ENCODE measurements around the gene RYR3.

The RYR3 gene

DNA sequence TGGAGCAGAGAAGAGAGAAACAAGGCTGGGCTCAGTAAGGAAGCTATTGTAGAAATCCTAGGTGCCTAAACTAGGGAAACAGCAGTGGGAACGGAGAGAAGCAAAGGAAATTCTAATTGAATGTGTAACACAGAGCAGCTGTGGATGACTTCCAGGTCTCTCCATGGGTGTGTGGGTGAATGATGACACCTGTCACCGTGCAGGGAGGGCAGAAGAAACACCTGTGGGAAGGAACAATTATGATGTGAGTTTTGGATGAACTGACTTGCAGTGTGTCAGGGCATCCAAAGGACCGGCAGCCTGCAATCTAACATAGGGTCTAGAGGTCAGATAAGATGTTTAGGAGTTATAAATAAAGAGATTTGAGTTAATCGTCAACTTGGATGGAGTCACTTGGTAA is 144.2 kb downstream of the RYR3 start:
- no peak for DNase-seq

DNA sequence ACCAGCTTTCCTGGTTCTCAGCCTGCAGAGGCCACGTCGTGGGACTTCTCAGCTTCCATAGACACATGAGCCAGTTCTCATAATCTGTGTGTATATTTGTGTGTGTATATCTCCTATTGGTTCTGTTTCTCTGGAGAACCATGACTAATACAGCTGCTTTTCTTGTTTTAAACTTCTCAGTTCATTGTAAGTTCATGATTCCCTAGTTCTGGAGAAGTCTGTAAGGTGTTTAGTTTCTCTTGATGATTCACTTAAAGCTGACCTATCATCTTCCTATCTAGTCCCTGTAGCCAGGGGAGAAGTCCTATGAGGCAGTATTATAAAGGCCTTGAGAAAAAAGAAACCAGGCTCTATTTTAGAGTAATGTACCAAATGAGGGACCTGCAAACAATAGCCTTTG is 147.7 kb downstream of the RYR3 start:
- DNase-seq, result no peak

DNA sequence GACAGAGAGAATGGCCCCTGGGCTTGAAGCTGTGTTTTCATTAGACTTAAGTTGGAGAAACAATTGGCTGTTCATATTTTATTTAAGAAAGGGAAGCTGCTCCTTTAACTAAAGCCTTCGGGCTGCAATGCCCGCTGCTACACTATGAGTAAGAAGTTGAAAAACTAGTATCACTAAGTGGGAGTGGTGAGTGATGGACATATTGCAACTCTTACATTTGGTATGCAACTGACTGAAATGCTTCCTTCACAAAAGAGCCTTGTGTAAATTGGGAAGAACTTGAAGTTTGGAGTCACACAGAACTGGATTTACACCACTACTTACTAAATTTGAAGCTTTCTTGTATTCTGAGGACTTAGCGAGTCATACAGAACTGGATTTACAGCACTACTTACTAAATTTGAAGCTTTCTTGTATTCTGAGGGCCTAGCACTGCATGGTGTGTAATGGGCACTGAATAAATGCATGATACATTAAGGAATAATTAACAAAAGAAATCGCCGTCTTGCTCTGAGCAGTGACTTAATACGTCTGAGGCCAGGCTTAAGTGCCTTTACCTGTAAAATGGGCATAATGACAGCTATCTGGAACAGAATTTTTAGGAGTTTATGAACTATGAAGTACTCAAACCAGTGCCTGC is 149.5 kb downstream of the RYR3 start:
- DNase-seq, result no peak

DNA sequence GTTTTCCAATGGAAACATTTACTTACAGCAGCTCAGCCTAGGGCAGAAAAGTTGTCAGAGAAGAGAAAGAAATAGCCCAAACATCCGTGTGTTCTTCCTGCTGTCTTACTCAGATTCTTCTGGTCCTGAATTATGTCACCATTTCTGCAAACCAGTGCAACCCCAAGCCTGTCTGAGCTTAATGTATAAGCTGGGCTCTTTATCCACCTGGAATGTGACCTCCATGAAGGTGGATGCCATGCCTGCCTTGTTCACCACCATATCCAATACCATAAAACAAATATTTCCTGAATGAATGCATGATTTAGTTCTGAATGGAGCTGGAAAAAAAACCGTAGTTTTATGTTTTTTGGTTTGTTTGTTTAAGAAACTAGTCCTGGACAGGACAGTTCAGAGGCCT is 150.9 kb downstream of the RYR3 start:
- no peak for DNase-seq

DNA sequence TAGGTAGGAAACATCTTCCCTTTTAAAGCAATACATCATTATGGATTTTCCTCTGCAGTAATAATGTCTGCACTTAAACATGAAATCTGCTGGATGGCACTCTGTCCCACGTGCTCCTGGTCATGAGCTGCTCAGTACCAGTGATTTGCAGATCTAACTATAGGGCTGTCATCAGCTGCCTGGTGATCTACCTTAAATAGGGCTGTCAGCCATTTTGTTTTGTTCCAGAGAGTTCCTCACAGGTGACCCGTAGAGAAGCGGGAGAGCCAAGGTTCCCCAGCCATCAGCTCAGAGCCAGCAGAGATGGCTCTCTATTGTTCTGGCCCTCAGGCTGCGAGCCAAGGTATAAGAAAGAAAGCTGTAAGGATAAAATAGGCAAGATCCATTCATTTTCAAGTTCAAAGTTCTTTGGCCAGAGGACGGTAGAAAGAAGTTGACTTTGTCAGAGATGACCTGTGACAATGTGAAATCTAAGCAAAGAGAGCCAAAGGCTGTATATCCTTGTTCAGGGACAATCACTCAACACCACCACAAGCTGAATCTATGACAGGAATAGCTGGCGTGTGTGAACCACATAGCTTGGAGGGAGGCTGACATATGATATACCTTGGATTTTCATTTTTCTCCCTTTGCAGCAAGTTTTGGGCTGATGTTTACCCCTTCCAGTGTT is 156.5 kb downstream of the RYR3 start:
- no peak for DNase-seq

DNA sequence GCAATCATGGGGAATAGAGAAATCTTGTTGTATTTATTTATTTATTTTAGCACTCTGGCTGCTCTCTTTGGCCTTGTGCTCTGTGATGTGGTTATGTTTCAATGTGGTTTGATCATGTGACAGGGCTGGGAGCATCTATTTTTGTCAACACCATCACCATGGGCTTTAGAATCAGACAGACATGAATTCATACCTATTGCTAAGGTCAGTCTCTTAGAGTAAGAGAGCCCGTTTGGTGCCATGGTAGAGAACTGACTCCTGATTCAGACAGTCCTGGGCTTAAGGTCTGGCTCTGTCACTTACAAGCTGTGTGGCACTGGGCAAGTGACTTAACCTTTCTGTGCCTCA is 157.0 kb downstream of the RYR3 start:
- DNase-seq, result no peak

DNA sequence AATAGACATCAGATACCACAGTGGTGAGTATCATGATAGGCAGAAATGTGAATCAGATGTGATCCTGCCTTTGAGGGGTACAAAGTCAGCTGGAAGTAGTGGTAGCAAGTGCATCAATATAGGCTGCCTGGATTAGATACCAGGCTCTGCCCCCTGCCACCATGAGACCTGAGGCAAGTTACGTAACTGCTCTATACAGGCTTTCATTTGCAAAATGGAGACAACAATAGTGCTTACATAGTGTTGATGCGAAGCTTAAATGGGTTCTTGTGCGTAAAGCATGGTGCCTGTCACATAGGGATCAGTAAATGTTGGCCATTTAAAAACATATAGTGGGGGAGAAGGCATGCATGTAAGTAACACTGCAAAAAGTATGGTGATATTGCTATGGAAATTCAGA is 158.0 kb downstream of the RYR3 start:
- no peak for DNase-seq

DNA sequence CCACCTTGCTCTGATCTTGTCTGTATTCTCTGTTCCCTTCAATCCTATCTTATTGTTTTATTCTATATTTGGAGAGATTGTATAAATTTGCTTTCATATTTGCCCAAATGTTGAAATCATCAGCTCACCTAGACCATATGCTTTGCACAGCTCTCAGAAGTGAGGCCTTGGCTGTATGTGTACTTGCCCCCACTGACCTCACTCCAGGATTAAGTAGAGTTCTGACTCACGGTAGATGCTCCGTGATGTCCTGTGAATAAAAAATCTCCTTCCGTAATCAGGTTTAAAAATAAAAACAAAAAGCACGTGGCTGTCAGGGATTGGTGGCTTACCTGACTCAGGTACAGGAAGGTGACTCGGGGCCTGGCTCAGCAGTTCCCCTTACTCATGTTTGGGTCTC is 162.2 kb downstream of the RYR3 start:
- DNase-seq, result no peak

DNA sequence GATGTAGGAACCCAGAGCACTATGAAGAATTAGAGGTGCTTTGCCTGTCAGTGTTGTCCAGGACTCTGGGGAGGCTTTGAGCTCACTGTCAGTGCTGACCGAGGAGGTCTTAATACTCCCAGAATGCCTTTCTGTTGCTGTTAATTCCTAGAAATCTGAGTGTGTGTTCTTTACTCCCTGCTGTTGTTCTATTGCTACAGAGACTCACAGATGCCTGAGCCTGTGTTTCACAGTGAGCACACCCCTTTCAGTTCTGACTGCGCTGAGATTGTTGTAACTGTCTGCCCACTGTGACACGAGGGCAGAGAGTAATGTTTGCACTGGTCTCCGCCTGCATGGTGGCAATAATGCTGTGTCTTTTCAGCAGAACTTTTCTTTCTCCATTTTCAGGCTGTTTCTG is 162.9 kb downstream of the RYR3 start:
- DNase-seq, result no peak

DNA sequence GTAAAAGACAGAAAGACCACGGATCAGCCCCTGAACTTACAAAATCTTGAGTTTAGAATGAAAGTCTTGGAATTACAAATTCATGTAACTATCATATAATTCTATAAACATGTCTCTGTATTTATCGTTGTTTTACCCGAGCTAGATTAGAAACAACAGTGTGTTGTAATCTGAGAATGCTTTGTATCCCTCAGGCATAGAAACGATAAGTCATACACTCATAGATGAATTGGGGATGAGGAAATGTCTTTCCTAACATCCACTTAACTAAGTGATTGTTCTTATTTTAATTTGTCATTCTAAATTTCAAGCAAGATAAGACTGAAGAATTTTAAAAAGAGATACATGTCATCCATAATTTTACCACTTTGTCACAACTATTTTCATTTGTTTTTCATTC is 165.3 kb downstream of the RYR3 start:
- no peak for DNase-seq

DNA sequence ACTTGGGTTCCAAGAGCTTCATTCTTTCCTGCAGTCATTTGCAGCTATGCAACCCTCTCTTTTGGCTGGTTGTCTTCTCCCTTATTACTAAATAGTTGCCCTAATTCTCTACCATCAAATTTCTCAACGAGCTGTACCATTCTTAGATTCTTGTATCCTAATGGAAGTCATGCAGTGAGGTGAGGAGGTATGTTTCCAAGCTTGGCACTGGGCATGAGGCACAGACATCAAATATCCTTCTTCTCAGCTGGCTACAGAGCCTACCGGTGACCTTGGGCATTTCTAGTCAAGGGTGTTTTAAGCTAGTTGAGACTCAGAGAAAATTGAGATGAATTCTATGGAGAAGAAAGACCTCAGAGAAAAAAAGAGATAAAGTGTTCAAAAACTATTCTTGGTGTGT is 166.1 kb downstream of the RYR3 start:
- no peak for DNase-seq

DNA sequence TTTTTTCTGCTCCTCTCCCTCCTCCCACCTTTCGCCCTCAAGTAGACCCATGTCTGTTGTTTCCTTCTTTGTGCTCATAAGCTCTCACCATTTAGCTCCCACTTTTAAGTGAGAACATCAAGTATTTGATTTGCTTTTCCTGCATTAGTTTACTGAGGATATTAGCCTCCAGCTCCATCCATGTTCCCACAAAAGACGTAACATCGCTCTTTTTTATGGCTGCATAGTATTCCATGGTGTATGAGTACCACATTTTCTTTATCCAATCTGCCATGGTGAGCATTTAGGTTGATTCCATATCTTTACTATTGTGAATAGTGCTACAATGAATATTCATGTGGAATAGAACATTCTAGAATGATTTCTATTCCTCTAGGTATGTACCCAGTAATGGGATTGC is 178.6 kb downstream of the RYR3 start:
- DNase-seq, result no peak

DNA sequence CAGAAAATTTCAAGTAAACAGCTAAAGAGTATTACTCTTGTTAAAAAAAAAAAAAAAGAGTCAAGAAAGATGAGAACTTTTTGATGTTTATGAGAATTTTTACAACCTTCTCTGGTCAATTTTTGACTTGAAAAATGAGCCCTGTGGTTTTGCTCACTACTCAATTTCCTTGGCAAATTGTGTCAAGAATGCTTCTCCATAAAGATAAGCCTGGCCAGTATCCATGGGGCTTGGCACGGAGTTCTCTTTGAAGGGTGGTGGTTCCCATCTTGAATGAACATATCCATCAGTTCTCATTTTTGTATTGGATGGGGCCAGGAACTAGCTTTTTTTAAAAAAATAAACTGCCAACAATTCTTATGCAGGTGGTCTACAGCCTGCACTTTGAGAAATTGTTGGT is 179.9 kb downstream of the RYR3 start:
- no peak for DNase-seq

DNA sequence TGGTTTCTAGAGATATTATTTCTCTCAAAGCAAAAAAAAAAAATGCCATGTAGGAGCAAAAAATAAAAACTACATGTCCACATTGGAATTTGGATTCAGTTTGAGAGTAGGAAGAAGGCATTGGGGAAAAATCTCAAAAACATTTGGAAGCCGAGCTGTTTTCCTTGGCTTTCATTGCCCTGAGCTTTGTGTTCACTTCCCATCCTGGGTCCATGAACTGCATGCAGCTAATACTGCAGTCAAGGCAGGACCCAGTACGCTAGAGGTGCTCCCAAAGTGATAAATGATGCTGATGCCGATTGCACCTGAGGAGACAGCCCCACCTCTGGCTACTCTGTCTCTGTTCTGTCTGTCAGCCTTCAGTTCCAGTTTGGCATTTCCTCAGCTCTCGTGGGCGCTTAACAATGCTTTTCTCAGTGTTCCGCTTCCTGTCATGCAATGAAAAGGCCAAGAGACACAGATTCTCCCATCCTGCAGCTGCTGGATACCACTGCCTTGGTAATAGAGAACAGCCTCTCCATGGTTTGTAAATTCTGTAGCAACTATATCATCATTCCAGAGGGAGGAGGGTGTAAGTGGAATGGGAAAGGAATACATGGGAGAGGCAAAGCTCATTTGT is 181.8 kb downstream of the RYR3 start:
- no peak for DNase-seq

DNA sequence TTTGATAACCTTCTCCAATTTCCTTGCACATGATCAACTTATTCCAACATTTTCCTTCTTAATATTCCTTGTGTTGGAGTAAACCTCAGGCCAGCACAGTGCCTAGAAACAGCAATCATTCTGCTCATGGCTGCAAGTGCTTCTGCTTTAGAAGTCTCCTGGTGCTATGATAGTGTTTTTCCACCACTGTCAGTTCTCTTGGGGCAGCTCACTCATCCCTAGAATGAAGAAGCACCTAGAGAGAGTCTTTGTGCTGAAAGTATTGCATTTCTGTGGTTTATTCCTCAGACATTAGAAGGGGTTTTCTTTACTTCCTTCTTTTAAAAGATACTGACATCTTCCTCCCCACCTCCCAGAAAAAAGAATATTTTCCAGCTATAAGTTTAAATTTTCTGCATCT is 183.5 kb downstream of the RYR3 start:
- DNase-seq, result no peak

DNA sequence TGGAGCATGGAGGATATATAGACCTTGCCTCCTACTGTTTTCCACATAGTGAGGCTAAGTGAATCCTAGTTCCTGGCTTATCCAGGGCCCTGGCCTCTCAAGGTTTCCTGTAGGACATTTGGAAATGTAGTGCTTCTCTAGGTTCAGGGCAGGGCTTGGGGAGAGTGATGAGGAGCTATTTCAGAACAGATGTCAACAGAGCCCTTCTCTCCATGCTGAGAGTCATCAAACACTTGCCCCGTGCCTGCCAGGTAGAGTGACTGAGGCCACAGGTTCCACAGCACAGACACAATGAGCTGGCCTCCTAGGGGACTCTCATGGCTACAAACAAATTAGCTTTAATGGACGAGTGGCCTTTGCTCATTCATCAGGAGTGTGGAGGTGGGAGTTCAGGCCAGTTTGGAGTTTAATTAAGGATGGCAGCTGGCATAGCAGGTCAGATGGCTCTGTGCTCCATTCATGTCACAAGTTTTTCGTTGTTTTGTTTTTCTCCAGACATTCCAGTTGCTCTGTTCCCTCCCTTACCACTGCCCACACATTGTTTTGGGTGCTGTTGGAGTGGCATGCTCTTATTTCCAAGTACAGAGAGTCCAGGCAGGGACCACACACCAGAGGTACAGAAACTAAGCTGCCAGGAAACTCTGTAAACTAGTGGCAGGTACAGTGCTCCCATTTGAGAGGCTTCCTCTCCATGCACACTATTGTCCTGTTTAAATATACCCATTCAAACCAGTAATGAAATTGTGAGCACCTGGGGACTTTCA is 189.8 kb downstream of the RYR3 start:
- DNase-seq, result no peak

DNA sequence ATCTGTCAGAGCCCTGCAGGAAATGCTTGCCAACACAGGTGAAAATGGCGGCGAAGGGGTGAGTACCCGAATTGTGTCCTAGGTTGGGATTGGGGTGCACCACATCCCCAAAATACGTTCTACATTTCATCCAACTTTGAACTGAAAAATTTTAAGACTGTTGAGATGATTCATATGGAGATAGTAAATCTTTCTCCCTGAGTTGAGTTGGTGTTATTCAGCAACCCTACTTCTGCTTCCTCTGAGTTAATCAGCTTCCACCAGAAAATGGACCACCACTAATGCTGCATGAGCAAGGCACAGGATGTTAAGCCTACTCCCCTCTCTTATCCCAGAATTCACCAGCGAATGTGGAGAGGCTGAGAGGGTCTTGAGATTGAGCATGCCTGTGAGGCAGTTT is 192.9 kb downstream of the RYR3 start:
- no peak for DNase-seq

DNA sequence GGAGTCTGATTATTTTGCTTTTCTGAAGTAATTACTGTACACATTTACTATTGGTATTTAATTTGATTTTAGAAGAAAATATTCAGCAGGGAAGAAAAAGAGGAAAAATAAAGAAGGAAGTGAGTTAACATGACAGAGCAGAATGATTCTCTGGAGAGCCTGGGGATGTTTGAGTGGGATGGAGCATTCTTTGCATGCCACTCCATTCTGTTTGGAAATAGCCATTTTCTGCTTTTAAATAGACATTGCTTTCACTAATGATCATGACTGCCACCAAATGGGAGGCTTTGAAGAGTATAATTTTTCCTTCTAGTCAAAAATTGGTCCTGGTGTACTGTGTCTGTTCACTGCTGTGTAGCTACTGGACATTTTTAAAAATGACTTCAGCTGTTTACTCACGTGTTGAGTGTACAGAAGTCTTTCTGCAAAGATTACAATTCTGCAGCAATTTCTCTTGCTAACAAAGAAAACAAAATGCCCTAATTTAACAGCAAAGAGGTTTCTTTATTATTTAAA is 196.1 kb downstream of the RYR3 start:
- no peak for DNase-seq

DNA sequence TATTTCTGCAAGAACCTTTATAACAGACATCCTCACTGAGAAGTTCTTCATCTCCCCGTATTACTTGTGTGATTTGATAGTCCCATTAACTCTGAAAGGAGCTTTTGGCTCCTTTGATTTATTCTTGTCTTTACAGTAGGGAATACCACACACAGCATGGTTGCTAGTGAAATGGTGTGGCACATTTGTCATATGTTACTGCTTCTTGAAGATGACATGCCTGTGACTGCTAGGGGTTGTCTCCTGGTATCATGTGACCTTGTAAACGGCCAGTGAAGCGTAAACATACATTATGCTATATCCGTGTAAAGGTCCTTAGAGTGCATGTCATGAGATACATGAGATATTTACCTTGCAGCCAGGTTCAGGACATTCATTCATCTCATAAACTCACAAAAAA is 197.9 kb downstream of the RYR3 start:
- DNase-seq, result no peak

DNA sequence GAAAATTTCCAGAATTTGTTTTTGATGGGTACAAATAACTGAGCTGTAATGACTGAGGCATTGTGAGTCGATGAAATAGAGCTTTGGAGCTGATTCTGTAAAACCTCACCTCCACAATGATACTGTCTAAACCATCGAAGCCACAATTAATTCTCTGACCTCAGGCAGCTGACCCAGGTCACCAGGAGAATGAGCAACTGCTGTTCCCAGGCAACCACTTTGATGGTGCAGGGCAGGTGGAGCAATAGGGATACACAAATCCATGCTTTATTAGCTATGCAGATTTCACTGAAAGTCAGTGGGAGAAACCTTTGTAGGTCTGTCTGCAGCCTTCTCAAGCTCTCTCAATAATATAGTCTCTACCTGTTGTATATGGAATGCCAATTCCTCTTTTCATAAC is 204.4 kb downstream of the RYR3 start:
- no peak for DNase-seq

DNA sequence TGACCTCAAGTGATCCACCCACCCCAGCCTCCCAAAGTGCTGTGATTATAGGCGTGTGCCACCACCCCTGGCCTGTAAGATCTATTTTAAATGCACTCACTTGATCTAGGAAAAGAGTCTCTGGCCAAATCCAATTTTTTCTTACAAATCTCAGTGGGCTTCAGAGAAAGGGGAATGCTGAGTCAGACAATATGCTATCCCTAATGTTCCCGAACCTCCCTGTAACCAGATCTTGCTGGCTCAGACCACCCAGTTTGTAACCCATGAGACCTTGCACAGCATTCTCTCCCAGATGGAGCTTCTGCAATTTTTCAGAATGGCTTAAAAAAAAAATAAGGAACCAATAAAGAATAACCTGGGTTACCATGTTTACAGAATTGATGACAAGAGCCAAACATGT is 205.8 kb downstream of the RYR3 start:
- DNase-seq, result no peak

DNA sequence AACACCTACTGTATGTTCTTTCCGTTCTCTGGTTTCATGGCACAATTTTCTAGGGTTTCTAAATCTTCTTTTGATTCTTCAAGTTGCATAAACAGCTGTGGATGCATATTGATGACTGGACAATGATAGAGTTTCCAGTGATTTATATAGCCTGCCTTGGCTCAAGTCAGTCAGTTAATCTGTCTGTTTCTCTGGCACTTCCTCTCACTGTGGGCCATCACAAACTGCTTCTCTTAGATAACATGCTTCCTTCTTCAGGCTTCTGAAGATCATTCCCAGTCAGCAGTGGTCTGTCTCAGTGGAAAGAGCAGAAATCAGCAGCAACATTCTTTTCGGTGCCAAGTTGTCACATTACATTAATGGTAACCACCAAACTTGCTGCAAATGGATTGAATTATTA is 207.2 kb downstream of the RYR3 start:
- DNase-seq, result no peak

DNA sequence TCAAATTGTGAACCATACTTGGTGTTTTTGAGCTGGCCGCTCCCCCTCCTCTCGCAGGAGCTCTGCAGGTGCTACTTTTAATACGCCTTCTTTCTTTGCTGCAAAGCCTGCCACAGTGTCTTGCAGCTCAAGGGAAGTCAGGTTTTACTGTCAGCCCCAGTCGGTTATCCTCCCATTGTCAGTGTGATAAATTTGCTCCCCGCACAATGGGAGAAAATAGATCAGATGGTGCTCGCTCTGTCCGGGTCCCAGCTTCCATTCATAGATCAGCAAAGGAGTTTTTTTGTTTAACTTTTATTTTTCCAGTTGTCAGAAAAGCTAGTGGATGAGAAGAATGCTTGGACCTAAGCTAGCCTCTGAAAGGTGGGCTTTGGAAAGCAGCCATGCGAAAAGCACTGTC is 207.7 kb downstream of the RYR3 start:
- DNase-seq, result no peak

DNA sequence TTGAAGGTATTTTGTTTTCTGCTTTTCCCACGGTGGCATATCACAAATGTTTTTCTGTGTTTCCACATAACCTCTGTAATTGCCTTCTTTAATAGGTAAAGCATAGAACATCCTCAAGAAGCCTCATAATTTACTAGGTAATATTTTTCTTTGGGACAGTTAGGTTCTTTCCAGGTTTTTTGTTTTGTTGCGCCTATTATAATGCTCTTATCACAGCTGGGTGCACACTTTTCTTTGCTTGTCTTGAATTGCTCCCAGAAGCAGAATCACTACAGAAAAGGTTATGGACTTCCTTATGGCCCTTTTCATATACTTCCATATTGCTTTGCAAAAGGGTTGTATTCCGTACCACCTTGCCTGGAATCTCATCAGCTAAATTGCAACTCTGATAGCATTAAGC is 213.5 kb downstream of the RYR3 start:
- no peak for DNase-seq
